Activated naive CD8-positive, alpha-beta T cell treated with anti-CD3 and anti-CD28 coated beads, Interleukin-2, amount 10 ng/mL, durations not matched to agents 7 days and 5 days (primary cell): ENCODE data around the gene NR2E1. TPM values are rescaled to one million over a fixed set of nuclear protein-coding genes. Genes with fewer than 3 reads are reported as not detected.

Experiments used
- ATAC-seq: fragments of 150-1000 bp; cut with Tn5 transposase; one replicate; pipeline ENCODE4 v1.10.0; 2021; ENCODE audit warnings: low read depth, moderate library complexity
- POLR2A ChIA-PET: fragments of 350-600 bp; sonication (Branson Sonifier 250); formaldehyde crosslinking; loops from one replicate; lab custom pipeline; 2021; ENCODE audit warnings: antibody characterized with exemption; lab: Charles Lee
- DNase-seq: peaks from one replicate; pipeline ENCODE4 v3.0.0; 2021
- H3K27ac Mint-ChIP-seq: one replicate; pipeline ENCODE4 v1.8.0; 2022; ENCODE audit warnings: mild to moderate bottlenecking, mixed read lengths
- H3K27me3 Mint-ChIP-seq: one replicate; pipeline ENCODE4 v1.8.0; 2022; ENCODE audit warnings: mild to moderate bottlenecking, moderate library complexity, mixed read lengths
- H3K36me3 Mint-ChIP-seq: one replicate; pipeline ENCODE4 v1.8.0; 2021; ENCODE audit warnings: mild to moderate bottlenecking, mixed read lengths
- H3K4me1 Mint-ChIP-seq: one replicate; pipeline ENCODE4 v1.8.0; 2021; ENCODE audit warnings: mixed read lengths
- H3K4me3 Mint-ChIP-seq: one replicate; pipeline ENCODE4 v1.8.0; 2022; ENCODE audit warnings: mild to moderate bottlenecking, moderate library complexity, mixed read lengths
- H3K9me3 Mint-ChIP-seq: one replicate; pipeline ENCODE4 v1.8.0; 2021; ENCODE audit warnings: mixed read lengths
- total RNA-seq, 2 experiments: library from RNA; stranded (reverse); gene quantifications; one replicate each; pipeline ENCODE4 v1.2.3, GENCODE V29; 2021

Gene NR2E1
- total RNA-seq, 2 experiments from 2014 or later, result not detected

- DNase-seq (no peak), ATAC-seq (no peak)
- Mint-ChIP-seq H3K36me3 (no peaks in the 10 kb centered on the region), H3K27ac (no peak overlapping the region), H3K9me3 (no peaks in the 10 kb centered on the region), H3K4me1 (peaks cover 5% of the 10 kb centered on the region), H3K27me3 (peaks cover 91% of the 10 kb centered on the region), H3K4me3 (no peak overlapping the region)
- POLR2A ChIA-PET, result no interaction called here
These were observed 38.0 kb upstream of the NR2E1 start for GRCh38 chr6:108127826-108128225.

GRCh38 chr6:108130262-108130661 is 35.6 kb upstream of the NR2E1 start:
- Mint-ChIP-seq H3K4me3 (no peak overlapping the region), H3K4me1 (peaks cover 16% of the 10 kb centered on the region), H3K27ac (no peak overlapping the region), H3K36me3 (no peaks in the 10 kb centered on the region), H3K27me3 (peaks cover 87% of the 10 kb centered on the region), H3K9me3 (no peaks in the 10 kb centered on the region)
- DNase-seq (no peak), ATAC-seq (no peak)
- POLR2A ChIA-PET, result no interaction called here

- peak overlapping the region; percentile 88 for H3K4me3 Mint-ChIP-seq
- peaks cover 86% of the 10 kb centered on the region for H3K27me3 Mint-ChIP-seq
- peaks cover 11% of the 10 kb centered on the region for H3K4me1 Mint-ChIP-seq
- H3K27ac Mint-ChIP-seq, result no peak overlapping the region
- no peaks in the 10 kb centered on the region for H3K36me3 Mint-ChIP-seq
- POLR2A ChIA-PET, result interaction anchor here (0.6 kb wide), 1 partner anchor 27 kb away, joined by 3 read pairs; no protein-coding TSS in a partner anchor
- no peaks in the 10 kb centered on the region for H3K9me3 Mint-ChIP-seq
- DNase-seq, result no peak
- no peak for ATAC-seq
These were observed 33.0 kb upstream of the NR2E1 start for GRCh38 chr6:108132863-108133262.

- peak overlapping the region; percentile 53 for H3K27ac Mint-ChIP-seq
- H3K36me3 Mint-ChIP-seq, result no peaks in the 10 kb centered on the region
- peak overlapping the region; percentile 88 for H3K4me3 Mint-ChIP-seq
- peaks cover 11% of the 10 kb centered on the region for H3K4me1 Mint-ChIP-seq
- DNase-seq (peak; percentile 50), ATAC-seq (peak; percentile 72)
- no peaks in the 10 kb centered on the region for H3K9me3 Mint-ChIP-seq
- peaks cover 87% of the 10 kb centered on the region for H3K27me3 Mint-ChIP-seq
- POLR2A ChIA-PET, result interaction anchor here (0.6 kb wide), 1 partner anchor 27 kb away, joined by 3 read pairs; no protein-coding TSS in a partner anchor
These were observed 32.1 kb upstream of the NR2E1 start for GRCh38 chr6:108133594-108134179.

- Mint-ChIP-seq H3K4me1 (peaks cover 11% of the 10 kb centered on the region), H3K27ac (no peak overlapping the region), H3K36me3 (no peaks in the 10 kb centered on the region), H3K9me3 (no peaks in the 10 kb centered on the region), H3K27me3 (peaks cover 86% of the 10 kb centered on the region), H3K4me3 (peak overlapping the region; percentile 39)
- POLR2A ChIA-PET, result no interaction called here
- DNase-seq, result no peak
- ATAC-seq, result no peak
These were observed 31.4 kb upstream of the NR2E1 start for GRCh38 chr6:108134213-108134970.

- no peak overlapping the region for H3K4me3 Mint-ChIP-seq
- H3K9me3 Mint-ChIP-seq, result no peaks in the 10 kb centered on the region
- POLR2A ChIA-PET, result no interaction called here
- no peaks in the 10 kb centered on the region for H3K4me1 Mint-ChIP-seq
- H3K27me3 Mint-ChIP-seq, result peaks cover 60% of the 10 kb centered on the region
- no peak for ATAC-seq
- DNase-seq, result no peak
- no peaks in the 10 kb centered on the region for H3K36me3 Mint-ChIP-seq
- H3K27ac Mint-ChIP-seq, result no peak overlapping the region
These were observed 23.6 kb upstream of the NR2E1 start for GRCh38 chr6:108142240-108142639.

GRCh38 chr6:108145639-108146038 is 20.2 kb upstream of the NR2E1 start:
- POLR2A ChIA-PET, result no interaction called here
- no peak overlapping the region for H3K27ac Mint-ChIP-seq
- H3K27me3 Mint-ChIP-seq, result peaks cover 63% of the 10 kb centered on the region
- no peak for ATAC-seq
- H3K4me1 Mint-ChIP-seq, result no peaks in the 10 kb centered on the region
- DNase-seq, result no peak
- no peak overlapping the region for H3K4me3 Mint-ChIP-seq
- no peaks in the 10 kb centered on the region for H3K9me3 Mint-ChIP-seq
- H3K36me3 Mint-ChIP-seq, result no peaks in the 10 kb centered on the region

GRCh38 chr6:108152446-108152845 is 13.4 kb upstream of the NR2E1 start:
- Mint-ChIP-seq H3K9me3 (no peaks in the 10 kb centered on the region), H3K27me3 (peaks cover 83% of the 10 kb centered on the region), H3K4me3 (no peak overlapping the region), H3K27ac (no peak overlapping the region), H3K4me1 (peaks cover 2% of the 10 kb centered on the region), H3K36me3 (no peaks in the 10 kb centered on the region)
- no peak for DNase-seq
- ATAC-seq, result no peak
- POLR2A ChIA-PET, result no interaction called here

GRCh38 chr6:108156180-108156937 is 9.5 kb upstream of the NR2E1 start:
- Mint-ChIP-seq H3K27ac (no peak overlapping the region), H3K27me3 (peaks cover 87% of the 10 kb centered on the region), H3K4me3 (no peak overlapping the region), H3K9me3 (no peaks in the 10 kb centered on the region), H3K4me1 (peaks cover 8% of the 10 kb centered on the region), H3K36me3 (no peaks in the 10 kb centered on the region)
- DNase-seq (no peak), ATAC-seq (no peak)
- POLR2A ChIA-PET, result no interaction called here

GRCh38 chr6:108156938-108157233 is 8.9 kb upstream of the NR2E1 start:
- H3K4me3 Mint-ChIP-seq, result no peak overlapping the region
- no peaks in the 10 kb centered on the region for H3K36me3 Mint-ChIP-seq

GRCh38 chr6:108157234-108157980 is 8.4 kb upstream of the NR2E1 start:
- DNase-seq (no peak), ATAC-seq (no peak)
- H3K9me3 Mint-ChIP-seq, result no peaks in the 10 kb centered on the region
- POLR2A ChIA-PET, result no interaction called here
- no peak overlapping the region for H3K27ac Mint-ChIP-seq
- H3K4me3 Mint-ChIP-seq, result no peak overlapping the region
- peaks cover 89% of the 10 kb centered on the region for H3K27me3 Mint-ChIP-seq
- H3K36me3 Mint-ChIP-seq, result no peaks in the 10 kb centered on the region
- peaks cover 8% of the 10 kb centered on the region for H3K4me1 Mint-ChIP-seq

More at GRCh38 chr6:108156938-108157233, 8.9 kb upstream of the NR2E1 start:
- Mint-ChIP-seq H3K9me3 (no peaks in the 10 kb centered on the region), H3K27me3 (peaks cover 89% of the 10 kb centered on the region), H3K4me1 (peaks cover 8% of the 10 kb centered on the region), H3K27ac (no peak overlapping the region)
- ATAC-seq (no peak), DNase-seq (no peak)
- POLR2A ChIA-PET, result no interaction called here

GRCh38 chr6:108157981-108158525 is 7.8 kb upstream of the NR2E1 start:
- H3K27me3 Mint-ChIP-seq, result peaks cover 89% of the 10 kb centered on the region
- POLR2A ChIA-PET, result no interaction called here
- H3K27ac Mint-ChIP-seq, result peak overlapping the region; percentile 73
- H3K9me3 Mint-ChIP-seq, result no peaks in the 10 kb centered on the region
- H3K4me3 Mint-ChIP-seq, result peak overlapping the region; percentile 76
- ATAC-seq, result no peak
- peaks cover 8% of the 10 kb centered on the region for H3K4me1 Mint-ChIP-seq
- H3K36me3 Mint-ChIP-seq, result no peaks in the 10 kb centered on the region
- no peak for DNase-seq

- H3K27me3 Mint-ChIP-seq, result peaks cover 91% of the 10 kb centered on the region
- peaks cover 13% of the 10 kb centered on the region for H3K4me1 Mint-ChIP-seq
- POLR2A ChIA-PET, result interaction anchor here (0.6 to 0.7 kb wide), 3 partner anchors 9 to 27 kb away, joined by 3 to 4 read pairs (median 3); no protein-coding TSS in a partner anchor
- no peak overlapping the region for H3K4me3 Mint-ChIP-seq
- no peak for ATAC-seq
- no peak overlapping the region for H3K27ac Mint-ChIP-seq
- H3K9me3 Mint-ChIP-seq, result no peaks in the 10 kb centered on the region
- no peak for DNase-seq
- H3K36me3 Mint-ChIP-seq, result peaks cover 2% of the 10 kb centered on the region
These were observed 5.8 kb upstream of the NR2E1 start for GRCh38 chr6:108159981-108160380.
